H9 (cell line): ENCODE data around the gene PRPH. TPM values are rescaled to one million over a fixed set of nuclear protein-coding genes. Genes with fewer than 3 reads are reported as not detected.

Source experiments
- DNase-seq: peaks from one replicate; pipeline ENCODE4 v3.0.0-alpha.2; 2017
- H2AFZ ChIP-seq: one replicate; pipeline ENCODE4 v1.6.1; 2013; ENCODE audit warnings: mild to moderate bottlenecking, low read length, control low read depth, moderate library complexity
- H2AK5ac ChIP-seq: 2 replicates; pipeline ENCODE4 v1.6.1; 2013; ENCODE audit warnings: low read length, control low read depth, mixed read lengths; ENCODE audit not compliant: insufficient read length
- H2BK120ac ChIP-seq: one replicate; pipeline ENCODE4 v1.6.1; 2013; ENCODE audit warnings: low read depth, mild to moderate bottlenecking, low read length, control low read depth, inconsistent platforms; ENCODE audit not compliant: poor library complexity, severe bottlenecking
- H2BK12ac ChIP-seq: 2 replicates; pipeline ENCODE4 v1.6.1; 2013; ENCODE audit warnings: low read length, control low read depth, mixed read lengths, low read depth; ENCODE audit not compliant: insufficient read length
- H2BK15ac ChIP-seq: 2 replicates; pipeline ENCODE4 v1.6.1; 2013; ENCODE audit warnings: low read depth, low read length, control low read depth
- H2BK20ac ChIP-seq: one replicate; pipeline ENCODE4 v1.6.1; 2013; ENCODE audit warnings: low read depth, mild to moderate bottlenecking, low read length, control low read depth, inconsistent platforms; ENCODE audit not compliant: poor library complexity, severe bottlenecking
- H2BK5ac ChIP-seq: 2 replicates; pipeline ENCODE4 v1.6.1; 2013; ENCODE audit warnings: low read length, control low read depth, mixed read lengths; ENCODE audit not compliant: insufficient read length
- H3K14ac ChIP-seq: 2 replicates; pipeline ENCODE4 v1.6.1; 2013; ENCODE audit warnings: low read length, control low read depth; ENCODE audit not compliant: insufficient read depth
- H3K18ac ChIP-seq: 2 replicates; pipeline ENCODE4 v1.6.1; 2013; ENCODE audit warnings: low read depth, mild to moderate bottlenecking, mixed read lengths, low read length, control low read depth; ENCODE audit not compliant: insufficient read length
- H3K23ac ChIP-seq: 2 replicates; pipeline ENCODE4 v1.6.1; 2013; ENCODE audit warnings: low read length, control low read depth, mixed read lengths, low read depth; ENCODE audit not compliant: insufficient read length
- H3K23me2 ChIP-seq: 2 replicates; pipeline ENCODE4 v1.6.1; 2013; ENCODE audit warnings: low read depth, mild to moderate bottlenecking, mixed read lengths, low read length, control low read depth; ENCODE audit not compliant: insufficient read length, poor library complexity, severe bottlenecking
- H3K27ac ChIP-seq: 2 replicates; pipeline ENCODE4 v1.5.1; 2013; ENCODE audit warnings: low read length, control low read depth, mixed read lengths, low read depth; ENCODE audit not compliant: insufficient read length
- H3K27me3 ChIP-seq: 2 replicates; pipeline ENCODE4 v1.6.1; 2013; ENCODE audit warnings: low read length, control low read depth, inconsistent platforms; ENCODE audit not compliant: insufficient read depth
- H3K4ac ChIP-seq: 2 replicates; pipeline ENCODE4 v1.6.1; 2013; ENCODE audit warnings: low read depth, mild to moderate bottlenecking, control low read depth, inconsistent platforms, low read length, moderate library complexity
- H3K4me1 ChIP-seq: 2 replicates; pipeline ENCODE4 v1.6.1; 2013; ENCODE audit warnings: low read length, control low read depth, inconsistent platforms; ENCODE audit not compliant: insufficient read depth
- H3K4me2 ChIP-seq: 2 replicates; pipeline ENCODE4 v1.6.1; 2013; ENCODE audit warnings: low read length, control low read depth, mixed read lengths; ENCODE audit not compliant: insufficient read length, insufficient read depth
- H3K56ac ChIP-seq: 2 replicates; pipeline ENCODE4 v1.6.1; 2013; ENCODE audit warnings: low read depth, mild to moderate bottlenecking, mixed read lengths, low read length, control low read depth; ENCODE audit not compliant: insufficient read length
- H3K79me1 ChIP-seq: 2 replicates; pipeline ENCODE4 v1.6.1; 2013; ENCODE audit warnings: low read depth, mild to moderate bottlenecking, moderate library complexity, low read length, control low read depth, inconsistent platforms; ENCODE audit not compliant: insufficient read depth, poor library complexity, severe bottlenecking
- H3K79me2 ChIP-seq: 2 replicates; pipeline ENCODE4 v1.6.1; 2013; ENCODE audit warnings: low read length, control low read depth, inconsistent platforms; ENCODE audit not compliant: insufficient read depth
- H3K9ac ChIP-seq: 2 replicates; pipeline ENCODE4 v1.6.1; 2013; ENCODE audit warnings: low read length, control low read depth, mixed read lengths; ENCODE audit not compliant: insufficient read length; ENCODE audit errors: extremely low read depth
- H3K9me3 ChIP-seq: one replicate; pipeline ENCODE4 v1.6.1; 2013; ENCODE audit warnings: low read depth, low read length, inconsistent platforms; ENCODE audit not compliant: control insufficient read depth
- H3T11ph ChIP-seq: one replicate; pipeline ENCODE4 v1.6.1; 2013; ENCODE audit warnings: mild to moderate bottlenecking, low read length, control low read depth, inconsistent platforms
- H4K20me1 ChIP-seq: one replicate; pipeline ENCODE4 v1.6.1; 2013; ENCODE audit not compliant: control insufficient read depth, insufficient read length, insufficient read depth
- H4K5ac ChIP-seq: 2 replicates; pipeline ENCODE4 v1.6.1; 2013; ENCODE audit warnings: low read depth, mild to moderate bottlenecking, mixed read lengths, low read length, control low read depth; ENCODE audit not compliant: insufficient read length
- H4K8ac ChIP-seq: replicated peaks from 2 replicates; pipeline ENCODE4 v1.6.1; 2013; ENCODE audit warnings: low read length, control low read depth, mixed read lengths, low read depth; ENCODE audit not compliant: insufficient read length
- H4K91ac ChIP-seq: 2 replicates; pipeline ENCODE4 v1.6.1; 2013; ENCODE audit warnings: low read depth, mild to moderate bottlenecking, moderate library complexity, mixed read lengths, low read length, control low read depth; ENCODE audit not compliant: insufficient read length
- H3K27ac Mint-ChIP-seq, 3 experiments: 2 replicates in 2 of 3; 3 replicates in 1 of 3; pipeline ENCODE4 v1.8.0; 2020 to 2021; ENCODE audit warnings: mixed read lengths in 3 of 3, mild to moderate bottlenecking in 1 of 3, moderate library complexity in 1 of 3
- H3K27me3 Mint-ChIP-seq: 2 replicates; pipeline ENCODE4 v1.8.0; 2021; ENCODE audit warnings: low read depth, mild to moderate bottlenecking, moderate library complexity, mixed read lengths
- H3K36me3 Mint-ChIP-seq, 3 experiments: 2 replicates in 2 of 3; 3 replicates in 1 of 3; pipeline ENCODE4 v1.8.0; 2020 to 2021; ENCODE audit warnings: low read depth in 3 of 3, mixed read lengths in 3 of 3; ENCODE audit not compliant: insufficient read depth in 1 of 3
- H3K4me1 Mint-ChIP-seq, 2 experiments: 2 replicates each; pipeline ENCODE4 v1.8.0; 2020; ENCODE audit warnings: mixed read lengths in 2 of 2
- H3K4me3 Mint-ChIP-seq, 2 experiments: 2 replicates in 1 of 2; 3 replicates in 1 of 2; pipeline ENCODE4 v1.8.0; 2020 to 2021; ENCODE audit warnings: mild to moderate bottlenecking in 2 of 2, mixed read lengths in 2 of 2, moderate library complexity in 1 of 2
- H3K9me3 Mint-ChIP-seq, 2 experiments: 2 replicates in 1 of 2; 3 replicates in 1 of 2; pipeline ENCODE4 v1.8.0; 2020; ENCODE audit warnings: mild to moderate bottlenecking in 2 of 2, mixed read lengths in 2 of 2, moderate library complexity in 1 of 2
- WGBS: extraction: QIAGEN DNeasy Blood & Tissue Kit; methylation state at CpG from one replicate; pipeline ENCODE4 v1.1.7; 2013; ENCODE audit warnings: missing lambda C conversion rate, low lambda C conversion rate, mixed read lengths; ENCODE audit not compliant: insufficient read length; ENCODE audit errors: extremely low coverage; 5-methylcytosine and 5-hydroxymethylcytosine counted together
- total RNA-seq: library from RNA; stranded (reverse); gene quantifications from 2 replicates; pipeline ENCODE4 v1.2.1, GENCODE V29; 2021
- TF ChIP-seq, protein P1 (sequence below): fragments of 200-600 bp; sonication (generic); conservative IDR thresholded peaks from 3 replicates; pipeline ENCODE4 v1.8.0; 2021; ENCODE audit warnings: antibody characterized with exemption, mild to moderate bottlenecking

The PRPH gene
- total RNA-seq, 1 experiment from 2014 or later, result 1.1 TPM

DNA sequence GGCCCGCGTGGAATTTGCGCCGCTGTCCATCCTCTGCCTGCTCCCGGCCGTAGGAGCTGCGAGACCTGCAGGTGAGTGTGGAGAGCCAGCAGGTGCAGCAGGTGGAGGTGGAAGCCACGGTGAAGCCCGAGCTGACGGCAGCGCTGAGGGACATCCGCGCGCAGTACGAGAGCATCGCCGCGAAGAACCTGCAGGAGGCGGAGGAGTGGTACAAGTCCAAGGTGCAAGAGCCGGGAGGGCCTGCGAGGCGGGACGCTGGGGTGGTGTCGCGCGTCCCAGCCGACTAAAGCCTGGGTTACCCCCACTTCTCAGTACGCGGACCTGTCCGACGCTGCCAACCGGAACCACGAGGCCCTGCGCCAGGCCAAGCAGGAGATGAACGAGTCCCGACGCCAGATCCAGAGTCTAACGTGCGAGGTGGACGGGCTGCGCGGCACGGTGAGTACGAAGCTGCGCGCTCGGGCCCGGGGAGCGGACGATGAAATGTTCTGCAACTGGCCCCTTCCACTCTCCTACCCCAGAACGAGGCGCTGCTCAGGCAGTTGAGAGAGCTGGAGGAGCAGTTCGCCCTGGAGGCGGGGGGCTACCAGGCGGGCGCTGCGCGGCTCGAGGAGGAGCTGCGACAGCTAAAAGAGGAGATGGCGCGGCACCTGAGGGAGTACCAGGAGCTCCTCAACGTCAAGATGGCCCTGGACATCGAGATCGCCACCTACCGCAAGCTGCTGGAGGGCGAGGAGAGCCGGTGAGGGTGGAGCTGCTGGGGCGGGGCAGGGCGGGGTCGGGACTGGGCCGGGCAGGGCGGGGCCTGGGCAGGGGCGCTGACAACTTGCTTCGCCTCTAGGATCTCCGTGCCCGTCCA is 2.1 kb downstream of the PRPH start:
- peaks cover 3% of the 10 kb centered on the region for H4K20me1 ChIP-seq
- H2AK5ac ChIP-seq, result no peak overlapping the region
- no peaks in the 10 kb centered on the region for H3K4me1 ChIP-seq
- H3K79me2 ChIP-seq, result no peaks in the 10 kb centered on the region
- Mint-ChIP-seq H3K4me1 (peaks cover 14 to 41% of the 10 kb centered on the region in 2 experiments), H3K27me3 (peaks cover 94% of the 10 kb centered on the region), H3K4me3 (peak overlapping the region; percentile 57 to 78), H3K9me3 (peaks cover 0 to 2% of the 10 kb centered on the region in 2 experiments; a peak in 1 of 5 replicates), H3K27ac (no peak overlapping the region), H3K36me3 (no peaks in the 10 kb centered on the region; a peak in 2 of 7 replicates)
- H2BK120ac ChIP-seq, result no peak overlapping the region
- H4K8ac ChIP-seq, result no peak overlapping the region
- H3K79me1 ChIP-seq, result no peaks in the 10 kb centered on the region
- peak; percentile 95 for DNase-seq
- peak overlapping the region; percentile 53 for H3K4me2 ChIP-seq
- H3K9ac ChIP-seq, result no peak overlapping the region
- TF ChIP-seq, protein P1, sequence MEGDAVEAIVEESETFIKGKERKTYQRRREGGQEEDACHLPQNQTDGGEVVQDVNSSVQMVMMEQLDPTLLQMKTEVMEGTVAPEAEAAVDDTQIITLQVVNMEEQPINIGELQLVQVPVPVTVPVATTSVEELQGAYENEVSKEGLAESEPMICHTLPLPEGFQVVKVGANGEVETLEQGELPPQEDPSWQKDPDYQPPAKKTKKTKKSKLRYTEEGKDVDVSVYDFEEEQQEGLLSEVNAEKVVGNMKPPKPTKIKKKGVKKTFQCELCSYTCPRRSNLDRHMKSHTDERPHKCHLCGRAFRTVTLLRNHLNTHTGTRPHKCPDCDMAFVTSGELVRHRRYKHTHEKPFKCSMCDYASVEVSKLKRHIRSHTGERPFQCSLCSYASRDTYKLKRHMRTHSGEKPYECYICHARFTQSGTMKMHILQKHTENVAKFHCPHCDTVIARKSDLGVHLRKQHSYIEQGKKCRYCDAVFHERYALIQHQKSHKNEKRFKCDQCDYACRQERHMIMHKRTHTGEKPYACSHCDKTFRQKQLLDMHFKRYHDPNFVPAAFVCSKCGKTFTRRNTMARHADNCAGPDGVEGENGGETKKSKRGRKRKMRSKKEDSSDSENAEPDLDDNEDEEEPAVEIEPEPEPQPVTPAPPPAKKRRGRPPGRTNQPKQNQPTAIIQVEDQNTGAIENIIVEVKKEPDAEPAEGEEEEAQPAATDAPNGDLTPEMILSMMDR, result peak; percentile 46
- H2AFZ ChIP-seq, result no peak overlapping the region
- no peaks in the 10 kb centered on the region for H3K9me3 ChIP-seq
- no peak overlapping the region for H4K91ac ChIP-seq
- peaks cover 5% of the 10 kb centered on the region for H3K23me2 ChIP-seq
- no peak overlapping the region for H2BK15ac ChIP-seq
- peaks cover 55% of the 10 kb centered on the region for H3K27me3 ChIP-seq
- no peak overlapping the region for H3K27ac ChIP-seq
- H3K56ac ChIP-seq, result no peak overlapping the region
- no peak overlapping the region for H2BK5ac ChIP-seq
- no peak overlapping the region for H3K23ac ChIP-seq
- no peak overlapping the region for H3T11ph ChIP-seq
- H2BK12ac ChIP-seq, result no peak overlapping the region
- WGBS, result no CpG with 5 or more reads among the region's 77 CpGs
- H3K18ac ChIP-seq, result no peak overlapping the region
- H3K14ac ChIP-seq, result no peak overlapping the region
- no peak overlapping the region for H3K4ac ChIP-seq
- no peak overlapping the region for H2BK20ac ChIP-seq
- H4K5ac ChIP-seq, result no peak overlapping the region
